T1000 (cell line): Measurements from ENCODE around the gene EML3.
A peak's percentile ranks its signal among the peaks of the same experiment; 100 is the strongest.
"Not testable (repeated sequence)": the region's sequence is repeated elsewhere in the genome, so short reads cannot be mapped to it uniquely, and the experiment has no call there.

Experiments used
- DNase-seq: peaks from one replicate; lab custom pipeline; 2025; ENCODE audit warnings: mixed read lengths; lab: John Stamatoyannopoulos, UW

The EML3 gene

DNA sequence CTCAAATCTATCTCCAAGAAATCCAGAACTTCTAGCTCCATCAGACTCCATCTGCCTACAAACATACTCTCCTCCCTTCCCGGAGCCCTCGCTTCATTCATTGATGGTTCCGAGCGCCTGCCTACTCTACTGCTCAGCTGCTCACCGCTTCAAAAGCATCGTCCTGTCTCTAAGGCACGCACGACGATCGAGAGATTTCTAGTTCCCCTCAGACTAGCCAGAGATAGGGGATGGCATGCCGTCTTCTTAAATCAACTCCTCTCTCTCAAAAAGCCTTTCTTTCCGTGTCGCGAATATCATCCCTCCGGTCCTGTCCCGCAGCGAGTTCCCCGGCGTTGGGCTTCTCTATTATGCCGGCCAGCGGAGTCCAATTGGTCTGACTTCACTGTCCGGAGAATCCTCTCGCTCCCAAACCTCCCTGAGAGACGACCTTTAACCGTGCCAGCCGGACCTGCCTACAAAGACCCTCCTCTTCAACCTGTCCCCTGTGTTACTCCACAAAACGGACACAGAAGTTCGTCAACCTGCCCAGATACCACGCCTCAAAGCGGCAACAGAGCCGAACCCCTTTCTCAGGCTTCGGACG lies 39.5 kb downstream of the EML3 start:
- DNase-seq: no peak

GRCh38 chr11:62572431-62572830 lies 40.1 kb downstream of the EML3 start:
- no peak for DNase-seq

DNA sequence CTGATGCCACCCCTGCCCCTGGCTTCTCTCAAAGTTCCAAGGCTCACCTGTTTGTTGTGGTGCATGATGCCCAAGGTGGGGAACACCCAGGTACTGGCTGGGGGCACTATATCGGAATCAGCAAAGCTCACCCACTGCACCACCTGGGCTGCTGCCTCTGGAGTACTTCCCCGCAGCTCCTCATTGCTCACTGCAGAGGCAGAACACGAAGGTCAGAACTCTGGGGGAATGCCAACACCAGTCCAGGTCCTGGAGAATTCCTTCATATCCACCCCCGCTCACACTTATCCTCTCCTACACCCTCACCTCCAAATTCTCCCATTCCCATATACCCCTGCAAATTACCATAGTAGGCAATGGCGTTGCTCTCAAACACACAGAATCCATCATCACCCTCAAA lies 41.1 kb downstream of the EML3 start:
- DNase-seq: not testable (repeated sequence)

GRCh38 chr11:62570903-62571302 lies 41.7 kb downstream of the EML3 start:
- not testable (repeated sequence) for DNase-seq

DNA sequence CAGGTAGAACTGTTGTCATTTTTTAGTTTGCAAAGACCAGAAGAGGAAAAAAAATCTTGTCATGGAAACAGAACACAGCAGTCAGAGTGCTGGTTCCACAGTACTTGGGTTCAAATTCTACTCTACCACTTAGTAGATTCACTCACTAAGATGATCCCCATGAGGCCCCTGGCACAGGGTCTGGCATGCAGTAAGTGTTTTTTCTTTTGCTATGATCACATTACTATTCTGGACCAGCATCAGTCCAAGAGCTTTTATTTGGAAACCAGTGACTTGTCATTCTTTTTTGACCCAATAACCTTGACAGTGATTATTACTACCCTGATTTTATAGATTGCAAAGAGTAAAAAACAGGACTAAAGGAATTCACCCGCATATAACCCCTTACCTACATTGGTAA lies 43.0 kb downstream of the EML3 start:
- DNase-seq: no peak

- DNase-seq: no peak
Observed at GRCh38 chr11:62567018-62567633, 45.4 kb downstream of the EML3 start.

DNA sequence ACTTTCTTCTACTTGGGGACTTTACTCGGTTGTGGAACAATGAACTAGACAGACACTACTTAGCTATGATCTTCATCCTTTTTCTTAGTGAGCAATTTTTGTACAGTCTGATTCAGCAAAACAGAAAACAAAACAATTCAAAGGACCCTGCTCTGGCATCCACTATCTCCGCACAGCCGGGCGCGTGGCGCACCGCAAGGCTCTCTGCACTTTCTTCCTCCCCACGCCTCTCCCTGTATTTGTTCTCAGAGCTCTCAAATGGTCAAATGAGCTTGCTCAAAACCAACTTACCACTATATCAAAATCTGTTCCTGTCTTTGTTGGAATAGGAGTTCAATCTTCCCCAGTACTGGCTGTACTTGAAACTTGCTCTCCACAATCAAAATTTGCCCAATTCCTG lies 46.3 kb downstream of the EML3 start:
- DNase-seq: no peak

- DNase-seq: no peak
Observed at GRCh38 chr11:62565100-62565802, 47.3 kb downstream of the EML3 start.

- DNase-seq: not testable (repeated sequence)
Observed at GRCh38 chr11:62561677-62562230, 50.8 kb downstream of the EML3 start.

DNA sequence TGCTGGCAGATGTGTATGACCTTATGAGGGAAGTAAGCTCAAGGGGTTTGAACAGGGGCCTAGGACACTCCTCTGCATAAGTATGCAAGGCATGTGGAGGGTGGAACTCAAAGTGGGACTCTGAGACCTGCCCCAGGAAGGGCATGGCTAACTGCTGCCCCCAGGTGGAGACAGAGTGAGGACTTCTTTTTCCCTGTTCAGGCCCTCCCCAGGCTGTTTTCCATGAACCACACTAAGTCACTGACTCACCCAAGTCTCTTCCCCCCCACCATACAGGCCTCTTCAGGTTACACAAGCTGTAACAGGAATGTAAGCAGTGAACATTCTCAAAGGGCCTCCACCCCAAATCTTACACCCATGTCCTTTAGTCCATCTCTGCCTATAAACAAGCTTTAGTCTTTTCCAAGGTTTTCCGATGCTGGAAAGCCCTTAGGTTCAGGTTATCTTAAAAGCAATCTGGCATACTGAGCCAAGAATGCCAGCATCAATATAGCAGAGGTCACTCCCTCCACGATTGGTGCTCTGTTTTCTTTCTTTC lies 51.9 kb downstream of the EML3 start:
- DNase-seq: peak; percentile 89

- not testable (repeated sequence) for DNase-seq
Observed at GRCh38 chr11:62559626-62560025, 52.9 kb downstream of the EML3 start.

DNA sequence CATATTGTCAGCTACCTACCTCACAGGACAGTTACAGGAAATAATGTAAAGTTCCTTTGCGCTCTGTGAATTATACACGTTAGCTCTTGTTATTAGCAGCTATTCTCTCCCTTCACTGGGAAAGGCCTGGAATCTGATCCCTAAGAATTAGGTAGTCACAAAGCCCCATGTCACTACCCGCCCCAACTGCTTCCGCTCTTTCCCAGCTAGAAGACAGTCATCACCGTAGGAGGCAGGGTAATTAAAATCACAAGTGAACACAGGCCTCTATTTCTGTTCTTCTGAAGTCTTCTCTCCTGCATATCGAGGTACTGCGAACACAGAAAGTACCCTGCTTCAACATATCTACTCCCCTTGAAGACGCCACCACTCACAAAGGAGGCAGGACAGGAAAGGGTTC lies 53.4 kb downstream of the EML3 start:
- DNase-seq: no peak

GRCh38 chr11:62558669-62559068 lies 53.9 kb downstream of the EML3 start:
- no peak for DNase-seq

GRCh38 chr11:62556875-62557631 lies 55.5 kb downstream of the EML3 start:
- no peak for DNase-seq

DNA sequence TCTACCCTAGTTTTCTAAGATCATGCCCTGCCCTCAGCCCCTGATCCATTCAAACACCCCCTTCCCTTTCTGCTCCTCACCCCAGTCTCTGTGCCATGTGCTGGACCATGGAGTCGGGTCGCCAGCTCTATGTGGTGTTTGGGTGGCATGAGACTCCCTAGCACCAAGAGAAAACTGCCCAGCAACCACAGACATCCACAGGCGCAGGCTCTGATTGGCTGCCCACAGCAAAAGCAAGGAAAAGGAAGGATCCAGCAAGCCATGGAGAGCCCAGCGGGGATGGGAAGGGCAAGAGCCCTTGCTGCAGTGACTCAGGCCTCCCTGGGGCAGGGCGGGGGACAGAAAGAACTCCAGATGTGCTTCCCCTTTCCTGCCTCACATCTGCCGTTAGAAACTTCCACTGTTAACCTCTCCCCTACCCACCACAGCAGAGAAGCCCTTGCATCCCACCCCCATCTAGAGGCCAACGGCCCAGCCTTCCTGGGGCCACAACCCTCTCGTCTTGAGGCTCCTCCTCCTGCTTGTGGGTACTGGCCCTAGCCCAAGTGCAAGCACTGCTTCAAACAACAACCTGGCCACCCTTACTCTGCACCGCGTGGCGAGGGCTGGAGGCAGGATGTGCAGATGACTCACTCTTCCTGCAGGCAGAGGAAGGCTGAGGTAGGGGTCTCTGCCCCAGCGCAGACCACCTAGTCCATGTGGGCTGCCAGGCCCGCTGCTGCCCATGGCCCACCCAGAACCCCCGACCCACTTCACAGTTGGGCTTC lies 56.3 kb downstream of the EML3 start:
- DNase-seq: peak; percentile 95

DNA sequence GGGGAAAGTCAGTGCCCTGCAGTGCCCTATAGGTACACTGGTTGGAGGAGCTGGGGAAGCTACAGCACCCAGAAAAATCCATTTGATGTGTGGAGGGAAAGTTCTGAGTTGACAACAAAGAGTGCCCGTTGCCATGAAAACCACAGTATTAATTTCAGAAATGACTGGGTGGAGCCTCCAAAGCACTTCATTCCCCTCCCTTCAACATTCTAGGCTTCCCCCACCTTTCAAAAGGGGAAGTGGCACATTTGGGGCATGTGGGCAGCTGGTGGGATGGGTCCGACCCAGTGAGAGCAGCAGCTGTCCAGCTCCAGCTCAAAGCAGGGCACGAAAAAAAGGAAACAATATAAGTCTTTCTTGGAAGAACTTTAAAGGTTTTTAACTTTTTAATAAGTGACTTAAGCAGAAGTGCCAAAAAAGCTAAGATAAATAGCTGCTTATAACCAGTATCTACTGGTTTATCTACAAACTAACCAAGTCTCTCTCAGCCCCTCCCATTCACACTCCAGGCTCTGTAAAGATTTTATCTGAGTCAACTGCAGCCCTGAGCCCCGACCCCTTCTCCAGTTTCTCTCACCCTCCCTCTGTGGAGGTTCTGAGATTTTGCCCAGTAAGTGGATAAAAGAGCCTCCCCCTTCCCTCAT lies 57.0 kb downstream of the EML3 start:
- DNase-seq: no peak

- no peak for DNase-seq
Observed at GRCh38 chr11:62554387-62555167, 58.0 kb downstream of the EML3 start.

GRCh38 chr11:62553839-62554361 lies 58.7 kb downstream of the EML3 start:
- DNase-seq: peak; percentile 87

DNA sequence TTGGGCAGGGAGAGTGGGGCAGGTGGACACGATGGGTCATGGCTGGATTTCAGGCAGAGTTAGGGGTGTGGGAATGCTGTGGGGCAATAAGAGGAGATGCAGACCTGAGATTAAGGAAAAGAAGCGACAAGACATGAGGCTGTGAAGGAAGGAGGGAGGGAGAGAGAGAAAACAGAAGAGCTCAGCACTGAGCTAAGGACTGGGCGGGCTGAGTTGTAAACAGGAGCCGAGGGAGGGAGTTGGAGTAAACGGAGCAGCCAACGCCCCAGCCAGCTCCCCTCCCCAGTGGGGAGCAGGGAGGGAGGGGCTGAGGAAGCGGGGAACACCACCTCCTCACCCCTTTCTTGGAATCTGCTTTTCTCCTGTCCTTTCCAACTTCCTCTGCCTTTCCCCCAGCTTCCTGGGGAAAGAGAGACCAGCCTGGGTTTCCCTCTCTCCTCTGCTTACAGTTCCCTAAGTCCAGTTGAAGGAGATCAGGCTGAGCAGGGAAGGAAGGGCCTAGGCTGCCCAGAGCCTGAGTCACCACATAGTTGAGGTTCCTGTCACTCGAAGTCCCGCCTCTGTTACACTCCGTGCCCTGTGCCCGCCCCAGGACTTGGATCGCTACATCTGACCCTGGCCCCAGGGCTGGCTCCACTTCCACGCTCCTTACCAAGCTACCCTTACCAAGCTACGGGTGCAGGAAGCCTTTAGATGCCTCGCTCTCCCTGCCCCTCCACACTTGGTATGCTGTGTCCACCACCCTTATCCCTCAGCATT lies 59.3 kb downstream of the EML3 start:
- peak; percentile 86 for DNase-seq
